HG03060 (cell line): ENCODE data around the gene COG7.
"Not testable (repeated sequence)": the region's sequence is repeated elsewhere in the genome, so short reads cannot be mapped to it uniquely, and the experiment has no call there.

Experiments used
- ATAC-seq: cut with Tn5 transposase; IDR thresholded peaks from one replicate; pipeline ENCODE4 v1.9.1; 2021; ENCODE audit warnings: low read depth, moderate number of reproducible peaks; ENCODE audit not compliant: unreplicated experiment

The COG7 gene

GRCh38 chr16:23416816-23417215 lies 36.2 kb downstream of the COG7 start:
- no peak for ATAC-seq

GRCh38 chr16:23414731-23415130 lies 38.3 kb downstream of the COG7 start:
- no peak for ATAC-seq

DNA sequence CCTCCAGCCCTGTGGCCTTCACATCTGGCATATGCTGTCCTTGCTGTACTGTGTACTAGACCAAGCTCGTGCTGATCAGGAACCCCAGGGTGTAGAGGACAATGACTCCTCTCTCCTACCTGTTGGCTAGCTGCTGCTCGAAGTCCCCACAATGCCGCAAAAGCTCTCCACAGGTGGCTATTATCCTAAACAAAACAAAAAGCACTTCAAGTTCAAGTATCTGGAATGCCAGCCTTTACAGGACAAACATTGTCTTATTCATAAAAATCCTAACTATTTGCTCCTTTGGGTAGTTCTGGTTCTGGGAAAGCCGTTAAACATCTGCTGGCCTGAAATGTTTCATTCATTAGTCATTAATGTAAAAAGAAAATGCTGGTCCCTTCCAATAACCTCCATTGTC lies 42.8 kb downstream of the COG7 start:
- no peak for ATAC-seq

DNA sequence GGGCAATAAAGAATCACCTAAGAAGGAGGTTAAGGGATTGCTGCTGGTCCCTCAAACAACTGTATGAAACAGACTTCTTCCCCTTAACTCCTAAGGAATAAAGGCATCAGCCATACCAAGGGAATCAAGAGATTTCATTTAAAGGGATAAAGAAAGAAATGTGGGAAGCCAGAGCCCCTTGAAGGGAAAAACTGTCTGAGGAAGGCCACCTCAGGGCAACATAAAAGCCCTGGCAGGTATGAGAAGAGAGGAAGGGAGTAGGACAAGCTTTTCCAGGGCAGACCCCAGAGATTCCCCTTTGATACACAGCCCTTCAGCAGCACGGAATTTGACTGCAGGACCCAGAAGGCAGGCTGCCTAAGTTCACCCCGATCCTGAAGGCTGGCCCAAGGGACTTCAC lies 43.5 kb downstream of the COG7 start:
- no peak for ATAC-seq

DNA sequence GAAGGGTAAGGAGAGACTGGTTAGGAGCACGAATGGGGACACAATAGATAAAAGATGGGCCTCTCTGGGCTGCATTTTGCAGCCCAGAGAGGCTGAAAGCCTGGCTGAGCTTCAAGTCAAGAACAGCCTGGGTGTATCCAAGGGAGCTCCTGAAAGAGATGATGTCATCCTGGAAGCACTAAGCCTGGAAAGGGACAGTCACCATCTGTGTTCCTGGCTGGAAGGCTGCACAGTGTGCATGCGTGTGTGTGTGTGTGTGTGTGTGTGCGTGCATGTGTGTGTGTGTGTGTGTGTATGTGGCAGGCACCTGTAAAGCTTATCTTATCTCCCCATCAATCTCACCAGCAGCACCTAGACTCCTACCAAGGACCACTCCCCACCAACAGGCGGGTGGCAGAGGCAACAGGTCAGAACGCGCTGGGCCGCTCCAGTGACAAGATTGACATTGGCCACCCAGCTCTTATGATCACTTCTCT lies 44.1 kb downstream of the COG7 start:
- no peak for ATAC-seq

DNA sequence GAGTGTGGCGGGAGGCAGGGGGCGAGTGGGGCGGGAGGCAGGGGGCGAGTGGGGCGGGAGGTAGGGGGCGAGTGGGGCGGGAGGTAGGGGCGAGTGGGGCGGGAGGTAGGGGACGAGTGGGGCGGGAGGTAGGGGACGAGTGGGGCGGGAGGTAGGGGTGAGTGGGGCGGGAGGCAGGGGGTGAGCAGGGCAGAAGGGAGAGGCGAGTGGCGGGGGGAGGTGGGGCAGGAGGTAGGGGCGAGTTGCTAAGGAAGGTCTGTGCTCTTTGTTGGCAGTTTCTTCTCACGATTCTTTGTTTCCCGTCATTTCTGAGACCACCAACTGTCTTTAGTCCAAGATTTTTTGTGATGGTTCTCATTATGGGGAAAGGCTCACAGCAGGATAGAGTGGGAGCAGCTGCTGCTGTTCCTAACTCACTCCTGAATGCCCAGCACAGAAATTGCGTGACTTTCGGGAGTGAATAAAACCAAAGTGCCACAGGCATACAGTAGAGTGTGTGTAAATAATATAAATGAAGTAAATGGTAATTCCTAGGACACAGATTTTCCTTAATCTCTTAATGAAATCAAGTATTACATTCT lies 44.7 kb downstream of the COG7 start:
- ATAC-seq, result no peak

DNA sequence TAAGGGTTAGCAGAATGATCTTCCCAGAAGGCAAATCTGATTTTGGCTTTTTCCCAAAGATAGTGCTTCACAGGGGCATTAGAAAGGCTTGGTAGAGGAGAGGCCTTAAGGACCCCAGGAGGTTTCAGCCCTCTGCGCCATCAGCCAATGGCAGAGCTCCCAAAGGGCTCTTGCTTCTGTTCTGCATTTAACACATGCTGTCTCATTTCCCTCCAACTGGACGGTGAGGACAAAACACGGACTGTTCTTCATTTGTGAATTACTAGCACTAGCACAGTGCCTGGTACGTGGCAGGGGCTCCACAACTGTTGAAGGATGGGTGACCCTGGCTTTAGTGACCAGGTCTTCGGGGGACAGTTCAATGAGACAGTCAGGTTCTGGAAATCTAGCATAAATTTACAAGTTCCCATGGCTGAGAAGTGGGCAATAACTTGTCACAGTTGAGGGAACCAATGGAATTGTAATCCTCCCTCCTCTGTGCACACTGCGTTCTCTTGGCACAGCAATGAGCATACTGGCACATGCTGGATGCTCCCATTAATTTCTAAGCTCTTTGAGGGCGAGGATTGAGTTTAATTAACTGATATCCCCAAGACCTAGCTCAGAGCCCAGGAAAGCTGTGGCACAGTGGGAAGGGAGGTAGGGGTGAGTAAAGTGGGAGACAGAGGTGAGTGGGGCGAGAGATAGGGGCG lies 45.4 kb downstream of the COG7 start:
- ATAC-seq, result no peak

DNA sequence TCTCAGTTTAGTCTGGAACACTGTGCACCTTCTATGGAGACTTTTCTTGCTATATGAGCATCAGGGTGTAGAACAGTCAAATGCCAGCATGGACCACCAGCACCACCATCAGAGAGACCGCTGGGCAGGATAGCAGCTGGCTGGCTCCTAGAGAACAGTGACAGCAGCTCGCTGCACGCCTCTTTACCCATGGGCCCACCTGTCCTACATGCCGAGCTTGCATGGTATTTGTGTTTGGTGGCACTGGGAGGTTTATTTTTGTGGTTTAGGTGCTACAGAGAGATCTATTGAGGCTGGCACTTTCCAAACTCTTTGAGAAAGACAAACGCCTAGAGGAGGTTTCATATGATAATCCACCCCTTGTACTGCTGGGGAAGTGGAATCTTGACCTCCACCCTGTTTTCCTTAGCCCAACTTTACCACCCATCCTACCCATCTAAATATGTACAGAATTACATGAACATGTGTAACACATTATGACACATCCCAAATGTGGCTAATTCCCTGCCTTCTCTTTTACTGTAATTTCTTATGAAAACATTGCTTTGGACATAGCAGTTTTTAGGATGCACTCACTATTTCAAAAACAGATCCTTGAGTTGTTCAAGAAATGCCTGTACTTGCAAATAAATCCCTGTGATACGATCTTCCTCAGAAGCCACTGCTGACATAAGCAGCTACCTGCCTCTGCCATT lies 46.3 kb downstream of the COG7 start:
- no peak for ATAC-seq

- no peak for ATAC-seq
Measured at GRCh38 chr16:23406024-23406423, 47.0 kb downstream of the COG7 start.

GRCh38 chr16:23403547-23403946 lies 49.4 kb downstream of the COG7 start:
- no peak for ATAC-seq

GRCh38 chr16:23402100-23402499 lies 50.9 kb downstream of the COG7 start:
- no peak for ATAC-seq

GRCh38 chr16:23401139-23401538 lies 51.9 kb downstream of the COG7 start:
- ATAC-seq, result no peak

- not testable (repeated sequence) for ATAC-seq
Measured at GRCh38 chr16:23400447-23400846, 52.5 kb downstream of the COG7 start.

GRCh38 chr16:23398987-23399805 lies 53.8 kb downstream of the COG7 start:
- no peak for ATAC-seq

- ATAC-seq, result no peak
Measured at GRCh38 chr16:23397464-23397863, 55.5 kb downstream of the COG7 start.

- ATAC-seq, result no peak
Measured at GRCh38 chr16:23395732-23396131, 57.3 kb downstream of the COG7 start.

DNA sequence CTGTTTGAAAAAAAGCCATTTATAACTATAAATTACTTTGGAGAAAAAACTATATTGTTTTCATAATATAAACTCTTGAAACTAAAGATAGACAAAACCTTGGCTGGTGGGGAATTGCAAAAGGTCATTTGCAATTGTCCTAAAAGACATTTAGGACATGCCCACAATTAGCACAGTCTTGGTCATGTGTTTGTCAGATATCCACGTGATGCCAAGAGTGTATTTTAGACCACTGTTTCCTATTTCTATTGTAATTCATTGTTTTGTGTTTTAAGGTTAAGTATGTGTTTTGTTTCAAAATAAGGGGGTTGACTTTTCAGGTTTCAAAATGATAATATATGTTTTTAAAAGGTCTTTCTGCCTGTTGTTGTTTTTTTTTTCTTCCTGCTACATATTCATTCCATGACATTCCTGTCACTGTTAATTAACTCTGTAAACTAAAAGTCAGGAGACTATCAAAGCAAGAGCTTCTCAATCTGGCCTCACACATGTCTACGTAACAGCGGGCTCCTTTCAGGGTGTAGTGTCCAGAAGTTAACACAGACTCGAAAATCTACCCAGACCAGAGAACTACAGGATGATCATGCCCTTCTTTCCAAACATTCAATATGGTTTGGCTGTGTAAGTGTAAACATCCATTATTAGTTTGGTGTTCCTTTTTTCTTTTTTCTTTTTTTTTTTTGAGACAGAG lies 58.7 kb downstream of the COG7 start:
- ATAC-seq, result no peak

DNA sequence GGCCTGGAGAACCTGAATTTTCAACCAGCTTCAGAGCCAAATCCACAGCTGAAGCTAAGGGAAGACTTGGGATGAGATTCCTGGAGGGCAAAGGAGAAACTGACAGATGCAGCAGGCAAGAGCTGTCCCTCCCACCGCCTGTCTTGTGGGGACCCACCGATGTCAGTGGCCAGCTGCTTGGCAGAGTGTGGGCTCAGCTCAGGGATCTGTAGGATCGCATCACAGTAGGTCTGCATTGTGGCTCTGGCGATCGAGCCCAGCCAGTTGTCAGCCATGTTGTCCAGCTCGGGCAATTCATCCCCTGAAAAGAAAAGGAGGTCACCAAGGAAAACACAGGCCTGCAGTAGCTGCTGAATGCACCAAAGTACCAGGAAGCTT lies 60.8 kb downstream of the COG7 start:
- ATAC-seq, result no peak

DNA sequence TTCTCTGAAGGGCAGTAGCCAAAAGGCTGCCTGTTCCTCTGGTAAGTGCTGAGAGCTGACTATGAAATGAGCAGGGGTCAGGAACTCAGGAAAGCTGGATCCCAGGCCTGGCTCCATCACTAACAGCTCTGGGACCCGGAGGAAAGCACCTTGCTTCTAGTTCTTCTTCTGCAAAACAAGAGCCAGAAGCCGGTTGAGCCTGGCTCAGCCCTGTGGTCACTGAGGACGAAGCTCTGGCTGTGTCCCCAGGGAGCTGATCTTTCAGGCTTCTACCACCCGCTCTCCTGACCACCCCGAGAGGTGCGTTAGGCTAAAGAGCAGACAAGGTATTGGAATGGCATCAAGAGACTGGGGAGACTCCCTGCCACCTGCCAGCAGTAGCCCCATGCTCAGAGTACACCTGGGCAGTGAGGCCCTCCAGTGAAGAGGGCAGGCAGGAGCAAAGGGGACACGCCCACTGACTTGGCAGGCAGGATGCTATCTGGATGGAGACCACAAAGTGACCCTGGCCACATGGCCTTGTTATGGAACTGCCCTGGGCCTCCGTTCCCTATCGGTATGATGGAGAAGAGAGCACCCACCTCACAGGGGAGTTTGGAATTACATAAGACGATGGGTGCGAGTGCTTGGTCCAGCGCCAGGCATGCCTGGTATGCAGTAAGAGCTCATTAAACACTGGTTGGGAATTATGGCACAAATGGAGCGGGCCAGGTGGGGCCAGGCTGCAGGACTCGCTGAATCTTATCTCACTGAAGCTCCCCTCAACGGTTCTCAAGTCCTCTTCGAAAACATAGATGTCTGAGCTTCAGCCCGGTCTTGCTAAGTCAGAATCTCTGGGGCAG lies 61.4 kb downstream of the COG7 start:
- ATAC-seq, result no peak

GRCh38 chr16:23389936-23390335 lies 63.1 kb downstream of the COG7 start:
- not testable (repeated sequence) for ATAC-seq
